Globus pallidus (tissue), 1 donor: Measurements from ENCODE around the gene PCDHGB3.
"Not testable (repeated sequence)": the region's sequence is repeated elsewhere in the genome, so short reads cannot be mapped to it uniquely, and the experiment has no call there.

Experiments used
- DNase-seq: peaks from one replicate; pipeline ENCODE4 v3.0.0-alpha.2; 2015; ENCODE audit warnings: low spot score

Gene PCDHGB3

DNA sequence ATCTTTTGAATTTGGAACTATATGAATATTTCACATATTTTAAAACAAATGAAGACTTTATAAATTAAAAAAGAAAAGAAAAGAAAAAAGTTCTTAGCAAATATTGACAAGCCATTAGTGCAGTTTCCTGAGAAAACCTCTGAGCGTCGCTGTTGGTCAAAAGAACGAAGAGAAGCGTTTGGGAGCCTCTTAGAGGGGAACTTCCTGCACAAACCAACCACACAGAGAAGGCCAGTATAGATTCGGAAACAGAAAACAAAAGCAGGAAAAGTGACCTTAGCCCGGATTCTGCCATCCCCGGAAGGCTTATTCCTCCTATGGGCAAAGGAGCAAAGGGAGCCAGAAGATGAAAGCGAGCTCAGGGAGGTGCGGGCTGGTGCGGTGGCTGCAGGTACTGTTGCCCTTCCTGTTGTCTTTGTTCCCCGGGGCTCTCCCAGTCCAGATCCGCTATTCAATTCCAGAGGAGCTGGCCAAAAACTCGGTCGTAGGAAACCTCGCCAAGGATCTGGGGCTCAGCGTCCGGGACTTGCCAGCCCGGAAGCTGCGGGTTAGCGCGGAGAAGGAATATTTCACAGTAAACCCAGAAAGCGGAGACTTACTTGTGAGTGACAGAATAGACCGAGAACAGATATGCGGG is 10.1 kb upstream of the PCDHGB3 start, which contains the start of gene PCDHGB2:
TSS of gene PCDHGB2 (plus strand) at position 205 of the 637 bp plus-strand sequence. CDS start at position 347, 142 bp downstream.
- peak; percentile 35 for DNase-seq

DNA sequence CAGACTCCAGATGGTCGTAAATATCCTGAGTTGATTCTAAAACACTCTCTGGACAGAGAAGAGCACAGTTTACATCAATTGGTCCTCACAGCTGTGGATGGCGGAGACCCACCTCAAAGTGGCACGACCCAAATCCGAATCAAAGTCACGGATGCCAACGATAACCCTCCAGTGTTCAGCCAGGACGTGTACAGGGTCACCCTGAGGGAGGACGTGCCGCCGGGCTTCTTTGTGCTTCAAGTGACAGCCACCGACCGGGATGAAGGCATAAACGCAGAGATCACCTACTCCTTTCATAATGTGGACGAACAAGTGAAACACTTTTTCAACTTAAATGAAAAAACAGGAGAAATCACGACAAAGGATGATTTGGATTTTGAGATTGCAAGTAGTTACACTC is 9.4 kb upstream of the PCDHGB3 start:
- no peak for DNase-seq

DNA sequence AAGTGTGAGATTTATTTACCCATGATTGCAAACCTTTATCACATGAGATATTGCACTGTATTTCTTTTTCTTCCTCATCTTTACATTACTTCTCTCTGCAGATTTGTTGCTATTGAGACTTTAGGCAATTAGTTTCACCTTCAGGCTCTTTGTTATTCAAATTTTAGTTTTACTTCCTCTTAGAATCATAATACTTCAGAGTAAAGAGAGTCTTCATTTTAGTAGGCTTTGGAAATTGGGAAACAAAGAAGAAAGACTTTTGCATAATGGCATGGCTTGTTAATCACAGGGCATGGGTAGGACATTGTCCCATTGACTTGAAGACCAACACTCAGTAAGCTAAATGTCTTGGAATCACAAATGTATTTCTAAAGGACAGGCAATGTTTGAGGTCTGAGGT is 7.3 kb upstream of the PCDHGB3 start:
- DNase-seq = no peak

DNA sequence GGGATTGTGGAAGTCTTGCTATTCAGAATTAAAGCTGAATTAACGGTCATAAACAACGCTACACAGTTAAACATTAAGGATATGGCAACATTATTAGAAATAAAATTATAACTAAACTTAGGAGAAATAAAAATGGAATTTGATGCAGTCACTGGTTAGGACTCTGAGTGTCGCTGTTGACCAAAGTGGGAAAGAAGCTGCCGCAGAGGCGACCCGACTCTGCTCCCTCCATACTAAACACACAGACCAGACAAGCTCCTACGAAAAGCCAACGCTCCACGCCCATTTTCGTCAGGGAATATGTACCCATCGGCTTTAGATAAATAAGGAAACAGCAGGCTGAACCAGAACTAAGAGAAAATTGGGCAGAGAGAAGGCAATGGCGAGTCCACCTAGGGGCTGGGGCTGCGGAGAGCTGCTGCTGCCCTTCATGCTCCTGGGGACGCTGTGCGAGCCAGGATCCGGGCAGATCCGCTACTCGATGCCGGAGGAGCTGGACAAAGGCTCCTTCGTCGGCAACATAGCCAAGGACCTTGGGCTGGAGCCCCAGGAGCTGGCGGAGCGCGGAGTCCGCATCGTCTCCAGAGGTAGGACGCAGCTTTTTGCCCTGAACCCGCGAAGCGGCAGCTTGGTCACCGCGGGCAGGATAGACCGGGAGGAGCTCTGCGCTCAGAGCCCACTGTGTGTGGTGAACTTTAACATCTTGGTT is 5.9 kb upstream of the PCDHGB3 start, which contains the start of gene PCDHGA5:
TSS of gene PCDHGA5 (plus strand) at position 211 of the 709 bp plus-strand sequence. CDS start at position 380, 169 bp downstream.
- DNase-seq = no peak

DNA sequence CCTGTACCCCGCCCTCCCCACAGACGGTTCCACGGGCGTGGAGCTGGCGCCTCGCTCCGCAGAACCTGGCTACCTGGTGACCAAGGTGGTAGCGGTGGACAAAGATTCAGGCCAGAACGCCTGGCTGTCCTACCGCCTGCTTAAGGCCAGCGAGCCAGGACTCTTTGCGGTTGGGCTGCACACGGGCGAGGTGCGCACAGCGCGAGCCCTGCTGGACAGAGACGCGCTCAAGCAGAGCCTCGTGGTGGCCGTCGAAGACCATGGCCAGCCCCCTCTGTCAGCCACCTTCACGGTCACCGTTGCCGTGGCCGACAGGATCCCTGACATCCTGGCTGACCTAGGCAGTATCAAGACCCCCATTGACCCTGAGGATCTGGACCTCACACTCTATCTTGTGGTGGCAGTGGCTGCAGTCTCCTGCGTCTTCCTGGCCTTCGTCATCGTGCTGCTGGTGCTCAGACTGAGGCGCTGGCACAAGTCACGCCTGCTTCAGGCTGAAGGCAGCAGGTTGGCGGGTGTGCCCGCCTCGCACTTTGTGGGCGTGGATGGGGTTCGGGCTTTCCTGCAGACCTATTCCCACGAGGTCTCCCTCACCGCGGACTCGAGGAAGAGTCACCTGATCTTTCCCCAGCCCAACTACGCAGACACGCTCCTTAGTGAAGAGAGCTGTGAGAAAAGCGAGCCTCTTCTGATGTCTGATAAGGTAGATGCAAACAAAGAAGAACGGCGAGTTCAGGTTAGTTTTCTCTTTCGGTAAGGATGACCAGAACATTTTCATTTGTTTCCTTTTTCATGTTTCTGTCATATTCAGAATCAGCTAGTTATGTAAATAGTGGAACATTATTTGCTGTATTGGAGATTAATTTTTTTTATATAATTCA is 3.8 kb upstream of the PCDHGB3 start:
- DNase-seq = no peak

DNA sequence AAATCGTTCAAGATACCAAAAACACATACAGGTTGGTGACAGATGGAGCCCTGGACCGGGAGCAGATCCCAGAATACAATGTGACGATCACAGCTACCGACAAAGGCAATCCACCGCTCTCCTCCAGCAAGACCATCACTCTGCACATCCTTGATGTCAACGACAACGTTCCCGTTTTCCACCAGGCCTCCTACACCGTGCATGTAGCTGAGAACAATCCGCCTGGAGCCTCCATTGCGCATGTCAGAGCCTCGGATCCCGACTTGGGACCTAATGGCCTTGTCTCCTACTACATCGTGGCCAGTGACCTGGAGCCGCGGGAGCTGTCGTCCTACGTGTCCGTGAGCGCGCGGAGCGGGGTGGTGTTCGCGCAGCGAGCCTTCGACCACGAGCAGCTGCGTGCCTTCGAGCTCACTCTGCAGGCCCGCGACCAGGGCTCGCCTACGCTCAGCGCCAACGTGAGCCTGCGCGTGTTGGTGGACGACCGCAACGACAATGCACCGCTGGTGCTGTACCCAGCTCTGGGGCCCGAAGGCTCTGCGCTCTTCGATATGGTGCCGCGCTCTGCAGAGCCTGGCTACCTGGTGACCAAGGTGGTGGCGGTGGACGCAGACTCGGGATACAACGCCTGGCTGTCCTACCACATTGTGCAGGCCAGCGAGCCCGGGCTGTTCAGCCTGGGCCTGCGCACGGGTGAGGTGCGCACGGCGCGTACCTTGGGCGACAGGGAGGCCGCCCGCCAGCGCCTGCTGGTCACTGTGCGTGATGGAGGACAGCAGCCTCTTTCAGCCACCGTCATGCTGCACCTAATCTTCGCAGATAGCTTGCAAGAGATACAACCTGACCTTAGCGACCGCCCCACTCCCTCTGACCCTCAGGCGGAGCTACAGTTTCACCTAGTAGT is 1.8 kb downstream of the PCDHGB3 start:
- DNase-seq = no peak

DNA sequence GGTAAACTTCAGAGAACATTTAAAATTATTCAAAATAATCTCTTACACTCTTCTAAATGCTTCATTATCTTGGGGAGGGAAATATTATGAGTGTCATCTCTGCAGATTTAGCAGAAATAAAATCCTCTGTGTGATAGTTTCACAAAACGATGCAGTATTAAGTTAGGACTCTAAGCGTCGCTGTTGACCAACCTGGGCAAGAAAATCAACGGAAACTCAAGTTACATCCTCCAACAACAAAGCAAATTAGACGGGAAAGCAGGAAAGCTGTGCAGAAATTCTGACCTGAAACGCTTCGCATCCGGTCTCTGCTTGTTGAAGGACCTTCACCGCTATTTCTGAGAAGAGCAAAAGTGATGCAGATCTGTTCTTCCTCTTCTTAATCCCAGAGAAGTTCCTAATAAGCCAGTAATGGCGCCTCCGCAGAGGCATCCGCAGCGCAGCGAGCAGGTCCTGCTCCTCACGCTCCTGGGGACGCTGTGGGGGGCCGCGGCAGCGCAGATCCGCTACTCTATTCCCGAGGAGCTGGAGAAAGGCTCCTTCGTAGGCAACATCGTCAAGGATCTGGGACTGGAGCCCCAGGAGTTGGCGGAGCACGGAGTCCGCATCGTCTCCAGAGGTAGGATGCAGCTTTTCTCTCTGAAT is 3.8 kb downstream of the PCDHGB3 start, which contains the start of gene PCDHGA6:
TSS of gene PCDHGA6 (plus strand) at position 219 of the 645 bp plus-strand sequence. CDS start at position 412, 193 bp downstream.
- DNase-seq = no peak

DNA sequence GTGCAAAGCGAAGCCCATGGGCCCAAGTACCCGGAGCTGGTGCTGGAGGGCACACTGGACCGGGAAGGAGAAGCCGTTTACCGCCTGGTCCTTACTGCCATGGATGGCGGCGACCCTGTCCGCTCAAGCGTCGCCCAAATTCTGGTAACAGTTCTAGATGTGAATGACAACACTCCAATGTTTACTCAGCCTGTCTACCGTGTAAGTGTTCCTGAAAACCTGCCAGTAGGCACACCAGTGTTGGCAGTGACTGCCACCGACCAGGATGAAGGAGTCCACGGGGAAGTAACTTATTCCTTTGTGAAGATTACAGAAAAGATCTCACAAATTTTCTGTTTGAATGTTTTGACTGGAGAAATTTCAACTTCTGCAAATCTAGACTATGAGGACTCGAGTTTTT is 4.6 kb downstream of the PCDHGB3 start:
- DNase-seq = no peak

DNA sequence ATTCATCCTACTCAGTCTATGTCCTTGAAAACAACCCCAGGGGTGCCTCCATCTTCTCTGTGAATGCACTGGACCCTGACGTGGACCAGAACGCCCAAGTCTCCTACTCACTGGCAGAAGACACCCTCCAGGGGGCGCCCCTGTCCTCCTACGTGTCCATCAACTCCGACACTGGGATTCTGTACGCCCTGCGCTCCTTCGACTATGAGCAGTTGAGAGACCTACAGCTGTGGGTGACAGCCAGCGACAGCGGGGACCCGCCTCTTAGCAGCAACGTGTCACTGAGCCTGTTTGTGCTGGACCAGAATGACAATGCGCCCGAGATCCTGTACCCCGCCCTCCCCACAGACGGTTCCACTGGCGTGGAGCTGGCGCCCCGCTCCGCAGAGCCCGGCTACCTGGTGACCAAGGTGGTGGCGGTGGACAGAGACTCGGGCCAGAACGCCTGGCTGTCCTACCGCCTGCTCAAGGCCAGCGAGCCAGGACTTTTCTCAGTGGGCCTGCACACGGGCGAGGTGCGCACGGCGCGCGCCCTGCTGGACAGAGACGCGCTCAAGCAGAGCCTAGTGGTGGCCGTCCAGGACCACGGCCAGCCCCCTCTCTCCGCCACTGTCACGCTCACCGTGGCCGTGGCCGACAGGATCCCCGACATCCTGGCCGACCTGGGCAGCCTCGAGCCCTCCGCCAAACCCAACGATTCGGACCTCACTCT is 5.6 kb downstream of the PCDHGB3 start:
- not testable (repeated sequence) for DNase-seq

DNA sequence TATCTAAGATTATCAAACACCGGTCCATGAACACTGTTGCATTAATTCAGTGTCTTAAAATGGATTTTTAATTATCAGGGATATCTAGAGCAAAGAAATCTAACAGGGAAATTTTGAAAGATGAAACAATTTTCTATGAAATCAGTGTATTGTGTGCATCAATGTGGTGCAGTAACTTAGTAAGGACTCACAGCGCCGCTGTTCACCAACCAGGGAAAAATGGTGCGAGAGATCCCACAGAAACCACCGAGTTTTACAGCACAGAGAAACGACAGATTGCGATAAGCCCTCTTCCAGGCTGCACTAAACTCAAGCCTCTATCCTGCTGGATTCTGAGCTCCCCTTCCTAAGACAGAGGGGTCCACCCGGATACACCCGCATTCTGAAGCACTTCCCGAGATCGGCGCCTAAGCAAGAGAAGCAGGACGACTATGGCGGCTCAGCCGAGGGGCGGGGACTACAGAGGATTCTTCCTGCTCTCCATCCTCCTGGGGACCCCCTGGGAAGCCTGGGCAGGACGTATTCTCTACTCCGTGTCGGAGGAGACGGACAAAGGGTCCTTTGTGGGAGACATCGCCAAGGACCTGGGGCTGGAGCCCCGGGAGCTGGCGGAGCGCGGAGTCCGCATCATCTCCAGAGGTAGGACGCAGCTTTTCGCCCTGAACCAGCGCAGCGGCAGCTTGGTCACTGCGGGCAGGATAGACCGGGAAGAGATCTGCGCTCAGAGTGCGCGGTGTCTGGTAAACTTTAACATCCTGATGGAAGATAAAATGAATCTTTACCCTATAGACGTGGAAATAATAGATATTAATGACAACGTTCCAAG is 12.6 kb downstream of the PCDHGB3 start, which contains the start of gene PCDHGA7:
TSS of gene PCDHGA7 (plus strand) at position 274 of the 826 bp plus-strand sequence. CDS start at position 432, 158 bp downstream.
- no peak for DNase-seq

DNA sequence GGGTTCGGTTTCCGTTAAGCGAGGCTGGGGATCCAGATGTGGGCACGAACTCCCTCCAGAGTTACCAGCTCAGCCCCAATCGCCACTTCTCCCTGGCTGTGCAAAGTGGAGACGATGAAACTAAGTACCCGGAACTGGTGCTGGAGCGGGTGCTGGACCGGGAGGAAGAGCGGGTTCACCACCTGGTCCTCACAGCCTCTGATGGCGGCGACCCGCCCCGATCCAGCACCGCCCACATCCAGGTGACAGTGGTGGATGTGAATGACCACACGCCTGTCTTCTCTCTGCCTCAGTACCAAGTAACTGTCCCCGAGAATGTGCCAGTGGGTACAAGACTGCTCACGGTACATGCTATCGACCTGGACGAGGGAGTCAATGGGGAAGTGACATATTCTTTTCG is 13.3 kb downstream of the PCDHGB3 start:
- DNase-seq = no peak

DNA sequence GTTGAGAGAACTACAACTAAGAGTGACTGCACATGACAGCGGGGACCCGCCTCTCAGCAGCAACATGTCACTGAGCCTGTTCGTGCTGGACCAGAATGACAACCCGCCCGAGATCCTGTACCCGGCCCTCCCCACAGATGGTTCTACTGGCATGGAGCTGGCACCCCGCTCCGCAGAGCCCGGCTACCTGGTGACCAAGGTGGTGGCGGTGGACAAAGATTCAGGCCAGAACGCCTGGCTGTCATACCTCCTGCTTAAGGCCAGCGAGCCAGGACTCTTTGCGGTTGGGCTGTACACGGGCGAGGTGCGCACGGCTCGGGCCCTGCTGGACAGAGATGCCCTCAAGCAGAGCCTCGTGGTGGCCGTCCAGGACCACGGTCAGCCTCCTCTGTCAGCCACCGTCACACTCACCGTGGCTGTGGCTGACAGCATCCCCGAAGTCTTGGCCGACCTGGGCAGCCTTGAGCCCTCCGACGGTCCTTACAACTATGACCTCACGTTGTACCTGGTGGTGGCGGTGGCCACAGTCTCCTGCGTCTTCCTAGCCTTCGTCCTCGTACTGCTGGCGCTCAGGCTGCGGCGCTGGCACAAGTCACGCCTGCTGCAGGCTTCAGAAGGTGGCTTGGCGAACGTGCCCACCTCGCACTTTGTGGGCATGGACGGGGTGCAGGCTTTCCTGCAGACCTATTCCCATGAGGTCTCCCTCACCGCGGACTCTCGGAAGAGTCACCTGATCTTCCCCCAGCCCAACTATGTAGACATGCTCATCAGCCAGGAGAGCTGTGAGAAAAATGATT is 14.6 kb downstream of the PCDHGB3 start:
- no peak for DNase-seq

DNA sequence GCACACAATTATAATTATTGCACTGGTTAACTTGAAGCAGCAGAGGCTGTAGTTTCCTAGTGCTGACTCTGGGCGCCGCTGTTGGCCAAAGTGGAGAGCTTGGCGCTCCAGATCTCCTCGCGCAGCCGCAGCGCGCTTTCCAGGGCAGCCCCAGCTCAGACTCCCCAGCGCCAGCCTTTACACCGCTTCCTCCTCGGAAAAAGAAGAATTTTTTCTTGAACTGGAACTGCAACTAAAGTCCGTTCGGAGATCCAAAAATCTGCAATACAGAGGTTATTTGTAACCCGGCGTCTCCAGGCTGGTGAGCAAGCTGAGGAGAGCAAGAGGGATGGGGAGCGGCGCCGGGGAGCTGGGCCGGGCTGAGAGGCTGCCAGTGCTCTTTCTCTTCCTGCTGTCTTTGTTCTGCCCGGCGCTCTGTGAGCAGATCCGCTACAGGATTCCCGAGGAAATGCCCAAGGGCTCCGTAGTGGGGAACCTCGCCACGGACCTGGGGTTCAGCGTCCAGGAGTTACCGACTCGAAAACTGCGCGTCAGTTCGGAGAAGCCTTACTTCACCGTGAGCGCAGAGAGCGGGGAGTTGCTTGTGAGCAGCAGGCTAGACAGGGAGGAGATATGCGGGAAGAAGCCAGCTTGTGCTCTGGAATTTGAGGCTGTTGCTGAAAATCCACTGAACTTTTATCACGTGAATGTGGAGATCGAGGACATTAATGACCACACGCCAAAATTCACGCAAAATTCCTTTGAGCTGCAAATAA is 17.7 kb downstream of the PCDHGB3 start, which contains the start of gene PCDHGB4:
TSS of gene PCDHGB4 (plus strand) at position 142 of the 755 bp plus-strand sequence. CDS start at position 329, 187 bp downstream.
- DNase-seq = not testable (repeated sequence)

DNA sequence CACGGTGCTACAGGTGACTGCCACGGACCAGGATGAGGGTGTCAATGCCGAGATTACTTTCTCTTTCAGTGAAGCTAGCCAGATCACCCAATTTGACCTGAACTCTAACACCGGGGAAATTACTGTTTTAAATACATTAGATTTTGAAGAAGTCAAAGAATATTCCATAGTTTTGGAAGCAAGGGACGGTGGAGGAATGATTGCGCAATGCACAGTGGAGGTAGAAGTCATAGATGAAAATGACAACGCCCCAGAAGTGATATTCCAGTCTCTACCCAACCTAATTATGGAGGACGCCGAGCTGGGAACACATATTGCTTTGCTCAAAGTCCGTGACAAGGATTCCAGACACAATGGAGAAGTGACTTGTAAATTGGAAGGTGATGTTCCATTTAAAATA is 18.6 kb downstream of the PCDHGB3 start:
- DNase-seq = no peak

DNA sequence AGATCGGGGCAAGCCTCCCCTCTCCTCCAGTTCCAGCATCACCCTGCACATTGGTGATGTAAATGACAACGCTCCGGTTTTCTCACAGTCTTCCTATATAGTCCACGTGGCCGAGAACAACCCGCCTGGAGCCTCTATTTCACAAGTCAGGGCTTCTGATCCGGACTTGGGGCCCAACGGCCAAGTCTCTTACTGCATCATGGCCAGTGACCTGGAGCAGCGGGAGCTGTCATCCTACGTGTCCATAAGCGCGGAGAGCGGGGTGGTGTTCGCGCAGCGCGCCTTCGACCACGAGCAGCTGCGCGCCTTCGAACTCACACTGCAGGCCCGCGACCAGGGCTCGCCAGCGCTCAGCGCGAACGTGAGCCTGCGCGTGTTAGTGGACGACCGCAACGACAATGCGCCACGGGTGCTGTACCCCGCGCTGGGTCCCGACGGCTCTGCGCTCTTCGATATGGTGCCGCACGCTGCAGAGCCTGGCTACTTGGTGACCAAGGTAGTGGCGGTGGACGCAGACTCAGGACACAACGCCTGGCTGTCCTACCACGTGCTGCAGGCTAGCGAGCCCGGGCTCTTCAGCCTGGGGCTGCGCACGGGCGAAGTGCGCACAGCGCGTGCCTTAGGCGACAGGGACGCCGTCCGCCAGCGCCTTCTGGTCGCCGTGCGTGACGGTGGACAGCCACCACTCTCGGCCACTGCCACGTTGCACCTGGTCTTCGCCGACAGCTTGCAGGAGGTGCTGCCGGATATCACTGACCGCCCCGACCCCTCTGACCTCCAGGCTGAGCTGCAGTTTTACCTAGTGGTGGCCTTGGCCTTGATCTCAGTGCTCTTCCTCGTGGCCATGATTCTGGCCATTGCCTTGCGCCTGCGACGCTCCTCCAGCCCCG is 19.4 kb downstream of the PCDHGB3 start:
- no peak for DNase-seq
